GM19467 (cell line): ENCODE data around the gene UGT1A1.
"Not testable (repeated sequence)": the region's sequence is repeated elsewhere in the genome, so short reads cannot be mapped to it uniquely, and the experiment has no call there.

Experiments used
- ATAC-seq: cut with Tn5 transposase; IDR thresholded peaks from one replicate; pipeline ENCODE4 v1.9.1; 2021; ENCODE audit warnings: mild to moderate bottlenecking, moderate library complexity; ENCODE audit not compliant: unreplicated experiment

The UGT1A1 gene

DNA sequence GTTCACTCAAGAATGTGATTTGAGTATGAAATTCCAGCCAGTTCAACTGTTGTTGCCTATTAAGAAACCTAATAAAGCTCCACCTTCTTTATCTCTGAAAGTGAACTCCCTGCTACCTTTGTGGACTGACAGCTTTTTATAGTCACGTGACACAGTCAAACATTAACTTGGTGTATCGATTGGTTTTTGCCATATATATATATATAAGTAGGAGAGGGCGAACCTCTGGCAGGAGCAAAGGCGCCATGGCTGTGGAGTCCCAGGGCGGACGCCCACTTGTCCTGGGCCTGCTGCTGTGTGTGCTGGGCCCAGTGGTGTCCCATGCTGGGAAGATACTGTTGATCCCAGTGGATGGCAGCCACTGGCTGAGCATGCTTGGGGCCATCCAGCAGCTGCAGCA, at the start of gene UGT1A1:
UGT1A1 (plus strand) TSS at position 228 of the 400 bp plus-strand sequence; CDS start at position 246, 18 bp downstream.
- no peak for ATAC-seq

DNA sequence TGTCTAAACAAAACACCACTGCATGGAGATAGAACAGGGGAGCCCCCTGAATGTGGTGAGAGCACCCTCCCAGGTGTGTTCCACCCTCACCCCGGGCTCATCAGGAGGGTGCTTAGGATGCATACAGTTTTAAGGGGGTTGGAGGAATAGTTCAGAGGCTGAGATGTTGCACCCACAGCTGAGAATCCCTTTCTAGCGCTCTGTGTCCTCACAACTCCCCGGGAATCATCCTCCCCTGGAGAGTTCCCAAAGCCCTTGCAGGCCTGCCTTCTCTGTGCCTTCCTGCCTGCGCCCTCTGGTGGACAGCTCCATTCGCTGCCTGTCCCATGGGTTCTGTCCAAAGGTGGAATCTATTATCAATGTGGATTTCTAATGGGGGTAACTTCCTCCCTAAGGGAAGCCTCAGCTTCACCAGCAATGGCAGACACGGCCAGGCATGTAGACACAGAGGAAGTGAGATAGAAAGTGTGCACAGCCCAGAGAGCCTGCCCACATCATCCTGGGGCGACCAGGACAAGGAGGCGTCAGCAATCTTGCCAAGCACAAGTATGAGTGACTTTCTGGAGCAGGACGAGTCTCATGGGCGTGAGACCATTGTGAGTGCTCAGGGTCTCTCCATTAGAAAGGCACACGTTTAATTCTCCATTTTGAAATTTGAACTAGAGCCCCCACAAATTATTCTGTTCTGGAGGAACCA, 48.6 kb upstream of the UGT1A1 start:
- ATAC-seq = peak; percentile 71

DNA sequence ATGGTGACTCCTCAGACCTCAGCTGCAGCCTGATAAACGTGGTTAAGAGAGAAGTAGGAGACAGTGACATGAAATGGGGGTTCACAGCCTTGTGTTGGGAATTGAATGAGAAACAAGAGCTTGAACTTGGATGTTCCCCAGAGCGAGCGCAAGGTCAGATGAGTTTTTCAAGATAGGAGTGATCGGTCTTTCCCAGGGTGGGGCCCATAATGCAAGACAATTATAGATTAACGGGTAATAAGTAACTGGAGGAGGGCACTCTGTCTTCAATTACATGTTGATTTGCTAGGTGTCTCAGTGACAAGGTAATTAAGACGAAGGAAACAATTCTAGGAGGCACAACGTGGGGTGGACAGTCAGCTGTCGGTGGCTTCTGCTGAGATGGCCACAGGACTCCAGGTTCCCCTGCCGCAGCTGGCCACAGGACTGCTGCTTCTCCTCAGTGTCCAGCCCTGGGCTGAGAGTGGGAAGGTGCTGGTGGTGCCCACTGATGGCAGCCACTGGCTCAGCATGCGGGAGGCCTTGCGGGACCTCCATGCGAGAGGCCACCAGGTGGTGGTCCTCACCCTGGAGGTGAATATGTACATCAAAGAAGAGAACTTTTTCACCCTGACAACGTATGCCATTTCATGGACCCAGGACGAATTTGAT, 47.3 kb upstream of the UGT1A1 start, which contains the start of gene UGT1A5:
UGT1A5 (plus strand) TSS at position 297 of the 651 bp plus-strand sequence; CDS start at position 382, 85 bp downstream.
- no peak for ATAC-seq

DNA sequence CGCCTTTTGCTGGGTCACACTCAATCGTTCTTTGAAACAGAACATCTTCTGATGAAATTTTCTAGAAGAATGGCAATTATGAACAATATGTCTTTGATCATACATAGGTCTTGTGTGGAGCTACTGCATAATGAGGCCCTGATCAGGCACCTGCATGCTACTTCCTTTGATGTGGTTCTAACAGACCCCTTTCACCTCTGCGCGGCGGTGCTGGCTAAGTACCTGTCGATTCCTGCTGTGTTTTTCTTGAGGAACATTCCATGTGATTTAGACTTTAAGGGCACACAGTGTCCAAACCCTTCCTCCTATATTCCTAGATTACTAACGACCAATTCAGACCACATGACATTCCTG, 46.8 kb upstream of the UGT1A1 start:
- ATAC-seq = no peak

DNA sequence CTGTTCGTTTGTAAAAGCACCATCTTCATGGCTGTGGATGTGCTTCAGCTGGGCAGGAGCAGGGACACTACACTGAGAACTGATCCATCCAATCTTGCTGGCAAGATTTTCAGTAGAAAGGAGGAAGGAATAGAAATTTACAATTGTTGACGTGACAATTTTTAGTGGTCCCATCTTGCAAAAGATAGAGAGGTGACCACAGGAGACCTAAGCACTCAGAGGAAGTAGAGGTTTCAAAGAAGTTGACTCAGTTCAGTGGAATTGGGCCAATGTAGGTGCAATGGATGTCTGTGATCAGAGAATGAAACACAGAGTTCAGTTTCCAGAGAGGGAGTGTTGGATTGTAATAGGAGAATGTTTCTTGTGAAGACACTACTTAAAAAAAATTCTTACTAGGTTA, 45.9 kb upstream of the UGT1A1 start:
- no peak for ATAC-seq

DNA sequence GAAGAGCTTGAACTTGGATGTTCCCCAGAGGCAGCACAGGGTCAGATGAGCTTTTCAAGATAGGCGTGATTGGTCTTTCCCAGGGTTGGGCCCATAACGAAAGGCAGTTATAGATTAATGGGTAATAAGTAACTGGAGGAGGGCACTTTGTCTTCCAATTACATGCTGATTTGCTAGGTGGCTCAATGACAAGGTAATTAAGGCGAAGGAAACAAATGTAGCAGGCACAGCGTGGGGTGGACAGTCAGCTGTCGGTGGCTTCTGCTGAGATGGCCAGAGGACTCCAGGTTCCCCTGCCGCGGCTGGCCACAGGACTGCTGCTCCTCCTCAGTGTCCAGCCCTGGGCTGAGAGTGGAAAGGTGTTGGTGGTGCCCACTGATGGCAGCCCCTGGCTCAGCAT, 41.5 kb upstream of the UGT1A1 start, which contains the start of gene UGT1A4:
UGT1A4 (plus strand) TSS at position 185 of the 400 bp plus-strand sequence; CDS start at position 270, 85 bp downstream.
- ATAC-seq = no peak

DNA sequence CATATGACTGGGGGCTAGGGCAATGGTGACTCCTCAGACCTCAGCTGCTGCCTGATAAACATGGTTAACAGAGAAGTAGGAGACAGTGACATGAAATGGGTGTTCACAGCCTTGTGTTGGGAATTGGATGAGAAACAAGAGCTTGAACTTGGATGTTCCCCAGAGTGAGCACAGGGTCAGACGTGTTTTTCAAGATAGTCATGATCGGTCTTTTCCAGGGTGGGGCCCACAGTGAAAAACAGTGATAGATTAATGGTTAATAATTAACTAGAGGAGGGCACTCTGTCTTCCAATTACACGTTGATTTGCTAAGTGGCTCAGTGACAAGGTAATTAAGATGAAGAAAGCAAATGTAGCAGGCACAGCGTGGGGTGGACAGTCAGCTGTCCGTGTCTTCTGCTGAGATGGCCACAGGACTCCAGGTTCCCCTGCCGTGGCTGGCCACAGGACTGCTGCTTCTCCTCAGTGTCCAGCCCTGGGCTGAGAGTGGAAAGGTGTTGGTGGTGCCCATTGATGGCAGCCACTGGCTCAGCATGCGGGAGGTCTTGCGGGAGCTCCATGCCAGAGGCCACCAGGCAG, 31.3 kb upstream of the UGT1A1 start, which contains the start of gene UGT1A3:
UGT1A3 (plus strand) TSS at position 320 of the 579 bp plus-strand sequence; CDS start at position 405, 85 bp downstream.
- ATAC-seq = no peak

DNA sequence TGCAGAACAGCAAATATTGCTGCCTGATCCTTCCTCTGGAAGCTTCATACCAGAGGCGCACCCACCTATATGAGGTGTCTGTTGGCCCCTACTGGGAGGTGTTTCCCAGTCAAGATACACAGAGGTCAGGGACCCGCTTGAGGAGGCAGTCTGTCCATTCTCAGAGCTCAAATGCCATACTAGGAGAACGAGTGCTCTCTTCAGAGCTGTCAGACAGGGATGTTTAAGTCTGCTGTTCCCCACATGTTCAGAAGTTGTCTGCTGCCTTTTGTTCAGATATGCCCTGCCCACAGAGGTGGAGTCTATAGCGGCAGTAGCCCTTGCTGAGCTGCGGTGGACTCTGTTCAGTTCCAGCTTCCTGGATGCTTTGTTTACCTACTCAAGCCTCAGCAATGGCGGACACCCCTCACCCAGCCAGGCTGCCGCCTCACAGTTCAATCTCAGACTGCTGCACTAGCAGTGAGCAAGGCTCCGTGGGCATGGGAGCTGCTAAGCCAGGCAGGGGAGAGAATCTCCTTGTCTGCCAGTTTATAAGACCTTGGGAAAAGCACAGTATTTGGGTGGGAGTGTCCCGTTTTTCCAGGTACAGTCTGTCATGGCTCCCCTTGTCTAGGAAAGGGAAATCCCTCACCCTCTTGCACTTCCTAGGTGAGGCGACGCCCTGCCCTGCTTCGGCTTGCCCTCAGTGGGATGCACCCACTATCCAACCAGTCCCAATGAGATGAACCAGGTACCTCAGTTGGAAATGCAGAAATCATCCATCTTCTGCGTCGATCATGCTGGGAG, 23.0 kb upstream of the UGT1A1 start:
- ATAC-seq = not testable (repeated sequence)

DNA sequence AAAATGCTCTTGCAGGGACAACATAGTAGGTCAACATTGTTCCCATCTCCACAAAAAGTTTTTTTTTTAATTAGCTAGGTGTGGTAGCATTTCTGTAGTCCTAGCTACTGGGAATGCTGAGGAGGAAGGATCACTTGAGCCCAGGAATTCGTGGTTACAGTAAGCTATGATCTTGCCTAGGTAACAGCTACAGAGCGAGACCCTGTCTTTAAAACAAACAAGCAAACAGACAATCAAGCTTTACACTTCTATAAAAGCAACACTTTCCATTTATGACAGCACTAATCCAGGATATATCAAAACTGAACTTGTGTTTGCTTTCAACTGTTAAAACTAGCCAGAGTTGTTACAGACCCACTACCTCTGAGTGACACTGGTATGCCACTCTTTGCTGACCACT, 19.2 kb upstream of the UGT1A1 start:
- ATAC-seq = no peak

DNA sequence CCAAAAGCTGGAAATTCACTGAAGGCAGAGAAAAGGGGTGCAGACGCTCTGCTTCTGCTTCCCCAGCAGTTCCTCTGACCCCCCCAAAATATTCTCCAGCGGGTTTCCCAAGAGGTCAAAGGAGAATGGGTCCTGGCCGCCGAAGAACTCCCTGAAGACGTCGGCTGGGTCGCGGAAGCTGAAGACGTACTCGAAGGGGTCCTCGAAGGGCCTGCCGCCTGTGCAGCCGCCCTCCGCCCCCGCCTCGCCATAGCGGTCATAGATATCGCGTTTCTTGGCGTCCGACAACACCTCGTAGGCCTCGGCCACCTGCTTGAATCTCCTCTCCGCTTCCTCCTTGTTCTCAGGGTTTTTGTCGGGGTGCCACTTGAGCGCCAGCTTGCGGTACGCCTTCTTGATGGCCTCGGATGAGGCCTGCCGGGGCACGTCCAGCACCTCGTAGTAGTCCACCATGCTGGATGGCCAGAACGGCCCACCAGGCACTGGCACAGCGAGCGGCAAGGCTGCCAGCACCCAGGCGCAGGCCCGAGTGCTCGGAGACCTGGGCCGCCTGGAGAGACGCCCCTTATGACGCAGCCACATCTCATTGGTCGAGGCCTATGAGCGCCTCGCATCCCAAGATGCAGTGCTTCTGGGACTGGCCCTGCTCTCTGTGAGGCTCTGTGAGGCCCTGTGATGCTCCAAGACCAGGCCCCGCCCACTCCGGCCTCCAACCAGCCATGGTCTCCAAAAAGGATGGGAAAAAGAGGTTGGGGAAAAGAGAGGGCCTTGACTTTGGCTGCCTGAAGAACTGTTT, 16.4 kb upstream of the UGT1A1 start:
- ATAC-seq = no peak

DNA sequence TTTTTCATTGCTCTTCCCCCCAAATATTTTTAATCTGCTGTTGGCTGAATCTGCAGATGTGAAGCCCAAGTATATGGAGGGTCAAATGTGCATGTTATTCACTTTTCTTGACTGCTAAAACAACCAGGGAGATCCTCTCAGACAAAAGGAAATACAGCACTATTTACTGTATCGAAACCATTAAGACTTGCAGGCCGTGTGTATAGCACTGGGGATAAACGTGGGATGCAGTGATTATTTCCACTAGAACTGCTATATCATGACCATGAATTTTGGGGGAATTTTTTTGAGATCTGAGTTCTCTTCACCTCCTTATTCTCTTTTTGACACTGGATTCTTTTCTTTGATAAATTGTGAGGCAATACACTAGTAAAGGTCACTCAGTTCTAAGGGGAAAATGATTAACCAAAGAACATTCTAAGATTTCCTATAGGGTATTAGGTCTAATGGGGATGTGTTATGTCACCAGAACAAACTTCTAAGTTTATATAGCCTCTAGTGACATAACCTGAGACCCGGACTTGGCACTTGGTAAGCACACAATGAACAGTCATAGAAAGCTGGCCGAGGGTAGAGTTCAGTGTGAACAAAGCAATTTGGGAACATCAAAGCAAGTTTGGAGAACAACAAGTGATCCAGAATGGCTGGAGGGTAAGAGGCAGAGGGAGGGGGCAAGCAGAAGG, 14.9 kb upstream of the UGT1A1 start:
- ATAC-seq = no peak

DNA sequence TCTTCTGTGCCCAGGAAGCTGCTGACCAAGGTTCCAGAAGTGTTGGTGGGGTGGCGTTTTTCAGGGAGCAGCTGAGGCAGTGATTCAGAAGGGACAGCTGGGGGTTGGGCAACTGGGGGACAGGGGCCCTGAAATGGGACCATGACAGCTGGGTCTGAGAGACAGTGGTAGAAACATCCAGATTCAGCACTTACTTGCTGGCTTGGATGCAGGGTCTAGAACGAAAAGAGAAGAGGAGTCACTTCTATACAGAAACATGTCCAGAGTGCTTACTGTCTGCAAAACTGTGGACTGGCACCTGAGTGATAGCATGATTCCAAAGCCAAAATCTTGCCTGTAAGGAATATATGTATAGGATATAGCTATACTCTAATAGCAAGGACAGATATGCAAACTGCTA, 14.2 kb upstream of the UGT1A1 start:
- not testable (repeated sequence) for ATAC-seq

DNA sequence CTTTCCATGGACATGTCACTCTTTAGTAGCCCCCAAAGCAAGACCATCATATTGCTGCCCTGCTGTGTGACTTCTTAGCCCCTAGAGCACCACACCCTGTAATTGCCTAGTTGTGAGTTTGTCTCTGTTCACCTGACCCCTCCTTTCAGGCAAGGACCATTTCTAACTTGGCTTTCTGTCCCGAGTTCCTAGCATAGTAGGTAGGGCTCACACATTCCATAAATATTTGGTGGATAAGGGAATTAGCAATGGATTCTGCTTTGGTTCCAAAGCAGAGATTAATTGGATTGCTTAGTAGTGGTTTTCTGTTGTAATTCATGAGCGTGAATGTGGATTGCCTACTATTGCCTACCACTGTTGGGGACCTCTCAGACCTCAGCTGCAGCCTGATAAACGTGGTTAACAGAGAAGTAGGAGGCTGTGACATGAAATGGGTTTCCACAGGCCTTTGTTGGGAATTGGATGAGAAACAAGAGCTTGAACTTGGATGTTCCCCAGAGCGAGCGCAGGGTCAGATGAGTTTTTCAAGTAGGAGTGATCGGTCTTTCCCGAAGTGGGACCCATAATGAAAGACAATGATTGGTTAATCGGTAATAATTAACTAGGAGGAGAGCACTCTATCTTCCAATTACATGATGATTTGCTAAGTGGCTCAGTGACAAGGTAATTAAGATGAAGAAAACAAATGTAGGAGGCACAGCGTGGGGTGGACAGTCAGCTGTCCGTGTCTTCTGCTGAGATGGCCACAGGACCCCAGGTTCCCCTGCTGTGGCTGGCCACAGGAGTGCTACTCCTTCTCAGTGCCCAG, 13.4 kb upstream of the UGT1A1 start:
- ATAC-seq = no peak

DNA sequence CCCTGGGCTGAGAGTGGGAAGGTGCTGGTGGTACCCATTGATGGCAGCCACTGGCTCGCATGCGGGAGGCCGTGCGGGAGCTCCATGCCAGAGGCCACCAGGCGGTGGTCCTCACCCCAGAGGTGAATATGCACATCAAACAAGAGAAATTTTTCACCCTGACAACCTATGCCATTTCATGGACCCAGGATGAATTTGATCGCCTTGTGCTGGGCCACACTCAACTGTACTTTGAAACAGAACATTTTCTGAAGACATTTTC, 12.9 kb upstream of the UGT1A1 start:
- no peak for ATAC-seq

DNA sequence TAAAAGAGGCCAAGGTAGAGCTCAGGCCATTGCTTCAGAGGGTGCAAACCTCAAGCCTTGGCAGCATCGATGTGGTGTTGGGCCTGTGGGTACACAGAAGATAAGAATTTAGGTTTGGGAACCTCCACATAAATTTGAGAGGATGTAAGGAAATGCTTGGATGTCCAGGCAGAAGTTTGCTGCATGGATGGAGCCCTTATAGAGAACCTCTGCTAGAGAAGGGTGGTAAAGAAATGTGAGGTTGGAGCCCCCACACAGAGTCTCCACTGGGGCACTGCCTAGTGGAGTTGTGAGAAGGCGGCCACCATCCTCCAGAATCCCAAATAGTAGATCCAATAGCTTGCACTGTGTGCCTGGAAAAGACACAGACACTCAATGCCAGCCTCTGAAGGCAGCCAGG, 9.4 kb upstream of the UGT1A1 start:
- ATAC-seq = not testable (repeated sequence)

DNA sequence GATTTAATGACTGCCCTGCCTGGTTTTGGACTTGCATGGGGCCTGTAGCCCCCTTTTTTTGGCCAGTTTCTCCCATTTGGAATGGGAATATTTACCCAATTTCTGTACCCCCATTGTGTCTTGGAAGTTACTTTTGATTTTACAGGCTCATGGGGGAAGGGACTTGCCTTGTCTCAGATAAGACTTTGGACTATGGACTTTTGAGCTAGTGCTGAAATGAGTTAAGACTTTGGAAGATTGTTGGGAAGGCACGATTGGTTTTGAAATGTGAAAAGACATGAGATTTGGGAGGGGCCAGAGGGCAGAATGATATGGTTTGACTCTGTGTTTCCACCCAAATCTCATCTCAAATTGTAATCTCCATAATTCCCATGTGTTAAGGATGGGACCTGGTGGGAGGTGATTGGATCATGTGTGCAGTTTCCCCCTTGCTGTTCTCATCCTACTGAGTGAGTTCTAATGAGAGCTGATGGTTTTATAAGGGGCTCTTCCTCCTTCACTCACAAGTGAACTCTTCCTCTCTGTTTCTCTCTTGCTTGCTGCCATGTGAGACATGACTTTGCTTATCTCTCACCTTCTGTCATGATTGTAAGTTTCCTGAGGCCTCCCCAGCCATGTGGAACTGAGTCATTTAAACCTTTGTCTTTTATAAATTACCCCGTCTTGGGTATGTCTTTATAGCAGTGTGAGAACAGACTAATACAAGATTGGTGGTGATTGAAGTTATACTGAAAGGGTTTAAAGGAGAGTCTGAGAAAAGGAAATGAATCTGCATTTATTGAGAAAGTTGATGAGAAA, 8.7 kb upstream of the UGT1A1 start:
- ATAC-seq = not testable (repeated sequence)

DNA sequence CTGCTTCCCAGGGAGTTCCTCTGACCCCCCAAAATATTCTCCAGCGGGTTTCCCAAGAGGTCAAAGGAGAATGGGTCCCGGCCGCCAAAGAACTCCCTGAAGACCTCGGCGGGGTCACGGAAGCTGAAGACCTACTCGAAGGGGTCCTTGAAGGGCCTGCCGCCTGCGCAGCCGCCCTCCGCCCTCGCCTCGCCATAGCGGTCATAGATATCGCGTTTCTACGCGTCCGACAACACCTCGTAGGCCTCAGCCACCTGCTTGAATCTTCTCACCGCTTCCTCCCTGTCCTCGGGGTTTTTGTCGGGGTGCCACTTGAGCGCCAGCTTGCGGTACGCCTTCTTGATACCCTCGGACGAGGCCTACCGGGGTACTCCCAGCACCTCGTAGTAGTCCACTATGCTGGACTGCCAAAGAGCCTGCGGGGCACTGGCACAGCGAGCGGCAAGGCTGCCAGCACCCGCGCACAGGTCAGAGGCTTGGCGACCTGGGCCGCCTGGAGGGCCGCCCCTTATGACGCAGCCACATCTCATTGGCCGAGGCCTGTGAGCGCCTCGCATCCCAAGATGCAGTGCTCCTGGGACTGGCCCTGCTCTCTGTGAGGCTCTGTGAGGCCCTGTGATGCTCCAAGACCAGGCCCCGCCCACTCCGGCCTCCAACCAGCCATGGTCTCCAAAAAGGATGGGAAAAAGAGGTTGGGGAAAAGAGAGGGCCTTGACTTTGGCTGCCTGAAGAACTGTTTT, 5.0 kb upstream of the UGT1A1 start:
- ATAC-seq = no peak
